ENCODE data around the gene MAP3K7CL. TPM values are rescaled to one million over a fixed set of nuclear protein-coding genes. Genes with fewer than 3 reads are reported as not detected.

The MAP3K7CL gene
- total RNA-seq, 4 donors from 2014 or later = 4.9 to 17.3 (median 6.6) TPM

DNA sequence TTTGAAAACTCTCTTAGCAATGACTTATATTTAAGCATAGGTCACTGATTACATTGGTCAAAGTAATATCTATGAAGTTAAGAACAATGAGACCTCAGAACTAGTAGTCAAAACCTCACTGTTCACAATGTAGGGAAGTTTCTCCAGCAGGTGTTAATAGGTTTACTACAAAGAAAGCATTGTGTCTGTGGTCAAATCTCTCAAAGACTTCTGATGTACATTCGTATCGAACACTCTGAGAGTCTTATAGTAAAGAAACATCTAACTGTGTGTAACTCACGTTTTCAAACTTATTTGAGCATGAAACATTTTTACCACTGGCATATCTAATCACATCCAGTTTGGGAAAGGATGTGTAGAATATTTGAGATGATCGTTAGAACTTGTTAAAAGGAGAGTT lies 76.0 kb downstream of the MAP3K7CL start:
- H3K4me3 ChIP-seq = no peak overlapping the region
- no peaks in the 10 kb centered on the region for H3K27me3 ChIP-seq
- H3K9me3 ChIP-seq = no peaks in the 10 kb centered on the region
- H3K36me3 ChIP-seq = no peaks in the 10 kb centered on the region
- H3K27ac ChIP-seq = no peak overlapping the region
- TF ChIP-seq, protein P1, sequence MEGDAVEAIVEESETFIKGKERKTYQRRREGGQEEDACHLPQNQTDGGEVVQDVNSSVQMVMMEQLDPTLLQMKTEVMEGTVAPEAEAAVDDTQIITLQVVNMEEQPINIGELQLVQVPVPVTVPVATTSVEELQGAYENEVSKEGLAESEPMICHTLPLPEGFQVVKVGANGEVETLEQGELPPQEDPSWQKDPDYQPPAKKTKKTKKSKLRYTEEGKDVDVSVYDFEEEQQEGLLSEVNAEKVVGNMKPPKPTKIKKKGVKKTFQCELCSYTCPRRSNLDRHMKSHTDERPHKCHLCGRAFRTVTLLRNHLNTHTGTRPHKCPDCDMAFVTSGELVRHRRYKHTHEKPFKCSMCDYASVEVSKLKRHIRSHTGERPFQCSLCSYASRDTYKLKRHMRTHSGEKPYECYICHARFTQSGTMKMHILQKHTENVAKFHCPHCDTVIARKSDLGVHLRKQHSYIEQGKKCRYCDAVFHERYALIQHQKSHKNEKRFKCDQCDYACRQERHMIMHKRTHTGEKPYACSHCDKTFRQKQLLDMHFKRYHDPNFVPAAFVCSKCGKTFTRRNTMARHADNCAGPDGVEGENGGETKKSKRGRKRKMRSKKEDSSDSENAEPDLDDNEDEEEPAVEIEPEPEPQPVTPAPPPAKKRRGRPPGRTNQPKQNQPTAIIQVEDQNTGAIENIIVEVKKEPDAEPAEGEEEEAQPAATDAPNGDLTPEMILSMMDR (IDR thresholded peaks at IDR 0.05) = no peak
- TF ChIP-seq POLR2A (IDR thresholded peaks at IDR 0.05) = no peak
- H3K4me1 ChIP-seq = no peaks in the 10 kb centered on the region
- no peak for DNase-seq

DNA sequence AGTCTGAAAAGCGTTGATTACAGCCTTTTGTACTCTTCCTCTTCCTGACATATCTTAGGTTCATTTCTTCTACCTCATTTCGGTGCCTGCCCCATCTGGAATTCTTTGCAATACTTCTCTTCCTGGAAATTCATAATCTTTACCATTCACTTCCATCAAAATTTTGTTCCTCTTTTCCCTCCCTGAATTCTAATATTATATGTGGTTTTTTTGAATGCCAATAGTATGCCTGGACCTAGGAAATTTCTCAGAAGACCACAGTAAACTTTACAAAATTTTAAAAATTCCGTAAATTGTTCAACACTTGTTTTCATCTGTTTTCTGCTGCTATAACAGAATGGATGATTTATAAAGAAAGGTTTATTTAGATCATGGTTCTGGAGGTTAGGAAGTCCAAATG lies 76.8 kb downstream of the MAP3K7CL start:
- Histone ChIP-seq H3K4me3 (no peak overlapping the region), H3K9me3 (no peaks in the 10 kb centered on the region), H3K4me1 (no peaks in the 10 kb centered on the region), H3K36me3 (no peaks in the 10 kb centered on the region), H3K27ac (no peak overlapping the region), H3K27me3 (no peaks in the 10 kb centered on the region)
- no peak for DNase-seq
- TF ChIP-seq, protein P1 (IDR thresholded peaks at IDR 0.05) = no peak
- TF ChIP-seq POLR2A (IDR thresholded peaks at IDR 0.05) = no peak

DNA sequence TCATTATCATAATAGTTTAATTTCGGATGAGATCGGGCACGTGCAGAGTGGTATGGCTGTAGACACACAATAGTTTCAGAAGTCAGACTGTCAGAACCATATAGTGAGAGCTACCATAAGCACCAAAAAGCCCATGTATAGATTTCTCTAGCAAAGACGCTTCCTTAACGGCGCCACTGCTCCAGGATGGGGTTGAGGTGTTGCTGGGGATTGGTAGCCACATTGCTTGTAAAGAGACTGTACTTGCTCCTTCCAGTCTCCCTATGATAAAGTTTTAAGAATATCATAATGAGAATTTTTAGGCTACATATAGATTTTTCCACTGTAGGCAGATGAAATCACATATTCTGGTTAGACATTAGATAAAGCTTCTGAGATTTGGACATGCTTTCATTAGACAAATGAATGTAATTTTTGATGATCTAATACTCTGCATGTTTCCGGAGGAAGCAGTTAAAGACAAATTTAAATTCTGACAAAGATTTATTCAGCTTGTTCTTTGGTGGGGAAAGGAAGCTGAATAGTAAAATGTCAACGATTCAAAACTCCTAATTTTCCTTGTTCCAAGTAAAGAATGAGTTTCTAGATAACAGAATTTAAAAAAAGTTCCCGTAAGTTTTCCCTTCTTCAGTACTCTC lies 77.7 kb downstream of the MAP3K7CL start:
- DNase-seq = no peak
- Histone ChIP-seq H3K4me1 (no peaks in the 10 kb centered on the region), H3K9me3 (no peaks in the 10 kb centered on the region), H3K4me3 (no peak overlapping the region), H3K27ac (no peak overlapping the region), H3K36me3 (no peaks in the 10 kb centered on the region), H3K27me3 (no peaks in the 10 kb centered on the region)
- TF ChIP-seq POLR2A (IDR thresholded peaks at IDR 0.05) = no peak
- TF ChIP-seq, protein P1 (IDR thresholded peaks at IDR 0.05) = no peak

DNA sequence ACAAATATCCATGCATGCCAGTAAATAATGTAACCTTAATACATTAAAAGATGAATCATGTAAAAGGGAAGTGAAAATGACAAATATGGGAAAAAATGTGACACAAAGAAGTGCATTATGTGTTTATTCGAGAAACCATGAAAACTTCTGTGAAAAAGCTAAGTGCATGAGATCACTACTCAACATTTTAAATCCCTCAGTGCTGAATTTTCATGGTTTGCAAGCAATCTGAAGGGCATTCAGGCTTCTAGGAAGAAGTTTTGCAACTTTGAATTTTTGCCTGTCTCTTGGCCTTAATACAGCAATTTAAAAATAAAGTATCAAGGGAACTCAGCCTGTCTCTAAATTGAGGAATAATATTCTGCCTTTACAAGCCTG lies 78.2 kb downstream of the MAP3K7CL start:
- Histone ChIP-seq H3K9me3 (no peaks in the 10 kb centered on the region), H3K27me3 (no peaks in the 10 kb centered on the region), H3K27ac (peak overlapping the region in 1 of 4 donors; percentile 4), H3K4me3 (no peak overlapping the region), H3K4me1 (no peaks in the 10 kb centered on the region), H3K36me3 (no peaks in the 10 kb centered on the region)
- TF ChIP-seq, protein P1 (IDR thresholded peaks at IDR 0.05) = no peak
- no peak for TF ChIP-seq POLR2A (IDR thresholded peaks at IDR 0.05)
- DNase-seq = no peak

DNA sequence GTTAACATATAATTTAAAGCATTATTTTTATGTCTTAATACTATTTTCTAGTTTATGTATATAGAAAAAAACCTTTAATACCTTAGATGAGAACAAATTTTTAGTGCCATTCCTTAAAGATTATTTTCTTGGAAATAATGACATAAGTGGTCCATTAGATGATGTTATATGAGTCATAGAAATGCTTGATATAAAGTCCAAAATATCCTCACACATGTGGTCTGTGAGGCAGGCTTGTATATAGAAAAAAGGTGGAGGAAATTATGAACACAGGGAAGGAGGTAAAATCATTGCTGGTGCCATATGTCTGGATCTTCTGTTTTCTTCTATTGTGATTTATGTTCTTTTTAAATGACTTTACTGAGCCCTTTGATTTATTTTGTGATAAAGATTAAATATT lies 79.3 kb downstream of the MAP3K7CL start:
- Histone ChIP-seq H3K36me3 (no peaks in the 10 kb centered on the region), H3K27ac (no peak overlapping the region), H3K9me3 (no peaks in the 10 kb centered on the region), H3K4me3 (no peak overlapping the region), H3K4me1 (no peaks in the 10 kb centered on the region), H3K27me3 (no peaks in the 10 kb centered on the region)
- TF ChIP-seq POLR2A (IDR thresholded peaks at IDR 0.05) = no peak
- TF ChIP-seq, protein P1 (IDR thresholded peaks at IDR 0.05) = no peak
- DNase-seq = no peak

DNA sequence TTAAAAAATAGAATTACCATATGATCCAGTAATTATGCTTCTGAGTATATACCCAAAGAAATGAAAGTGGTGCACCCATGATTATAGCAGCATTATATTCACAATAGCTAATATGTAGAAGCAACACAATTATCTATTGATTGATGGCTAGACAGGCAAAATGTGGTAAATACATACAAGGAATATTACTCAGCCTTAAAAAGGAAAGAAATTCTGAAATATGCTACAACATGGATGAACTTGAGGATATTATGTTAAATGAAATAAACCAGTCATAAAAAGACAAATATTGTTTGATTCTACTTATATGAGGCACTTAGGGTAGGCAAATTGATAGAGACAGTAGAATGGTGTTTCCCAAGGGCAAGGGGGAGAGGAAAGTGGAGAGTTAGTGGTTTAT lies 80.8 kb downstream of the MAP3K7CL start:
- no peak for DNase-seq
- Histone ChIP-seq H3K27ac (no peak overlapping the region), H3K36me3 (no peaks in the 10 kb centered on the region), H3K27me3 (no peaks in the 10 kb centered on the region), H3K4me1 (no peaks in the 10 kb centered on the region), H3K9me3 (no peaks in the 10 kb centered on the region), H3K4me3 (no peak overlapping the region)
- TF ChIP-seq, protein P1 (IDR thresholded peaks at IDR 0.05) = no peak
- TF ChIP-seq POLR2A (IDR thresholded peaks at IDR 0.05) = no peak

Measured in Peyer's patch (tissue), 4 donors.